Osteocyte (in vitro differentiated cells): ENCODE data around the gene CRIM1. TPM values are rescaled to one million over a fixed set of nuclear protein-coding genes. Genes with fewer than 3 reads are reported as not detected.
A peak's percentile ranks its signal among the peaks of the same experiment; 100 is the strongest.

Experiments used
- DNase-seq: peaks from one replicate; pipeline ENCODE4 v3.0.0; 2021; ENCODE audit warnings: mixed read lengths; ENCODE audit not compliant: unreplicated experiment; ENCODE audit errors: extremely low spot score
- H3K27ac Mint-ChIP-seq: one replicate; pipeline ENCODE4 v1.8.0; 2021; ENCODE audit warnings: mild to moderate bottlenecking, mixed read lengths; ENCODE audit not compliant: unreplicated experiment
- H3K27me3 Mint-ChIP-seq: one replicate; pipeline ENCODE4 v1.8.0; 2021; ENCODE audit warnings: mixed read lengths; ENCODE audit not compliant: unreplicated experiment
- H3K36me3 Mint-ChIP-seq: one replicate; pipeline ENCODE4 v1.8.0; 2021; ENCODE audit warnings: mixed read lengths; ENCODE audit not compliant: unreplicated experiment
- H3K4me1 Mint-ChIP-seq: one replicate; pipeline ENCODE4 v1.8.0; 2021; ENCODE audit warnings: mixed read lengths; ENCODE audit not compliant: unreplicated experiment
- H3K4me3 Mint-ChIP-seq: one replicate; pipeline ENCODE4 v1.8.0; 2021; ENCODE audit warnings: mild to moderate bottlenecking, moderate library complexity, mixed read lengths; ENCODE audit not compliant: unreplicated experiment
- H3K9me3 Mint-ChIP-seq: one replicate; pipeline ENCODE4 v1.8.0; 2021; ENCODE audit warnings: mixed read lengths; ENCODE audit not compliant: unreplicated experiment
- total RNA-seq: library from RNA; stranded (reverse); gene quantifications from 2 replicates; pipeline ENCODE4 v1.2.1, GENCODE V29; 2021
- TF ChIP-seq, protein P1 (sequence below): fragments of 200-600 bp; sonication (generic); IDR thresholded peaks from 2 replicates; pipeline ENCODE4 v1.5.0; 2021; ENCODE audit warnings: antibody characterized with exemption, mild to moderate bottlenecking, moderate library complexity

The CRIM1 gene
- total RNA-seq, 1 donor from 2014 or later, result 194 TPM

- peak overlapping the region; percentile 81 for H3K27ac Mint-ChIP-seq
- H3K4me3 Mint-ChIP-seq, result peak overlapping the region; percentile 27
- H3K27me3 Mint-ChIP-seq, result no peaks in the 10 kb centered on the region
- TF ChIP-seq, protein P1, sequence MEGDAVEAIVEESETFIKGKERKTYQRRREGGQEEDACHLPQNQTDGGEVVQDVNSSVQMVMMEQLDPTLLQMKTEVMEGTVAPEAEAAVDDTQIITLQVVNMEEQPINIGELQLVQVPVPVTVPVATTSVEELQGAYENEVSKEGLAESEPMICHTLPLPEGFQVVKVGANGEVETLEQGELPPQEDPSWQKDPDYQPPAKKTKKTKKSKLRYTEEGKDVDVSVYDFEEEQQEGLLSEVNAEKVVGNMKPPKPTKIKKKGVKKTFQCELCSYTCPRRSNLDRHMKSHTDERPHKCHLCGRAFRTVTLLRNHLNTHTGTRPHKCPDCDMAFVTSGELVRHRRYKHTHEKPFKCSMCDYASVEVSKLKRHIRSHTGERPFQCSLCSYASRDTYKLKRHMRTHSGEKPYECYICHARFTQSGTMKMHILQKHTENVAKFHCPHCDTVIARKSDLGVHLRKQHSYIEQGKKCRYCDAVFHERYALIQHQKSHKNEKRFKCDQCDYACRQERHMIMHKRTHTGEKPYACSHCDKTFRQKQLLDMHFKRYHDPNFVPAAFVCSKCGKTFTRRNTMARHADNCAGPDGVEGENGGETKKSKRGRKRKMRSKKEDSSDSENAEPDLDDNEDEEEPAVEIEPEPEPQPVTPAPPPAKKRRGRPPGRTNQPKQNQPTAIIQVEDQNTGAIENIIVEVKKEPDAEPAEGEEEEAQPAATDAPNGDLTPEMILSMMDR, result no peak
- peaks cover 9% of the 10 kb centered on the region for H3K36me3 Mint-ChIP-seq
- no peak for DNase-seq
- H3K9me3 Mint-ChIP-seq, result no peaks in the 10 kb centered on the region
- H3K4me1 Mint-ChIP-seq, result peaks cover 60% of the 10 kb centered on the region
Measured at GRCh38 chr2:36394804-36395203, 39.2 kb downstream of the CRIM1 start.

DNA sequence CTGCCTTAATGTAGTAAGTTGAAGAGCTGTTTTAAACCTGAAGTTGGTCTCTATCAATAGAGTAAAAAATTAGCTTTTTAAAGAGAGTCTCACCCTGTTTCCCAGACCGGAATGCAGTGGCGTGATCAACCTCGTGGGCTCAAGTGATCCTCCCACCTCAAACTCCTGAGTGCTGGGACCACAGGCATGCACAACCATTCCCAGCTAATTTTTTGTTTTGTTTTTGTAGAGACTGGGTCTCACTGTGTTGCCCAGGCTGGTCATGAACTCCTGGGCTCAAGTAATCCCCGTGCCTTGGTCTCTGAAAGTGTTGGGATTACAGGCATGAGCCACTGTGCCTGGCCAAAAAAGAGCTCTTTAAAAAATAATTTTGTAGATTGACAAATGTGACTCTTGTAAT lies 40.3 kb downstream of the CRIM1 start:
- peaks cover 52% of the 10 kb centered on the region for H3K4me1 Mint-ChIP-seq
- H3K36me3 Mint-ChIP-seq, result peaks cover 9% of the 10 kb centered on the region
- H3K27me3 Mint-ChIP-seq, result no peaks in the 10 kb centered on the region
- TF ChIP-seq, protein P1, result no peak
- no peak for DNase-seq
- no peak overlapping the region for H3K4me3 Mint-ChIP-seq
- H3K27ac Mint-ChIP-seq, result peak overlapping the region; percentile 81
- no peaks in the 10 kb centered on the region for H3K9me3 Mint-ChIP-seq

GRCh38 chr2:36396878-36397539 lies 41.4 kb downstream of the CRIM1 start:
- H3K4me1 Mint-ChIP-seq, result peaks cover 52% of the 10 kb centered on the region
- TF ChIP-seq, protein P1, result no peak
- peaks cover 11% of the 10 kb centered on the region for H3K36me3 Mint-ChIP-seq
- no peaks in the 10 kb centered on the region for H3K9me3 Mint-ChIP-seq
- no peaks in the 10 kb centered on the region for H3K27me3 Mint-ChIP-seq
- H3K27ac Mint-ChIP-seq, result no peak overlapping the region
- DNase-seq, result no peak
- no peak overlapping the region for H3K4me3 Mint-ChIP-seq

GRCh38 chr2:36397728-36398413 lies 42.3 kb downstream of the CRIM1 start:
- Mint-ChIP-seq H3K36me3 (peaks cover 11% of the 10 kb centered on the region), H3K4me3 (no peak overlapping the region), H3K27me3 (no peaks in the 10 kb centered on the region), H3K27ac (no peak overlapping the region), H3K9me3 (no peaks in the 10 kb centered on the region), H3K4me1 (peaks cover 45% of the 10 kb centered on the region)
- TF ChIP-seq, protein P1, result no peak
- DNase-seq, result no peak

- no peaks in the 10 kb centered on the region for H3K9me3 Mint-ChIP-seq
- peaks cover 11% of the 10 kb centered on the region for H3K36me3 Mint-ChIP-seq
- no peak overlapping the region for H3K4me3 Mint-ChIP-seq
- H3K27me3 Mint-ChIP-seq, result no peaks in the 10 kb centered on the region
- no peak for DNase-seq
- TF ChIP-seq, protein P1, result no peak
- no peak overlapping the region for H3K27ac Mint-ChIP-seq
- peaks cover 34% of the 10 kb centered on the region for H3K4me1 Mint-ChIP-seq
Measured at GRCh38 chr2:36399050-36399449, 43.5 kb downstream of the CRIM1 start.
